Activated T-helper 2 cell treated with anti-CD3 and anti-CD28 coated beads, Interferon-gamma antibody, Interleukin-2, Interleukin-4, amounts not matched to agents 10 μg/mL and 5 μg/mL and 100 μg/mL, durations not matched to agents 14 hours and 24 hours and 36 hours (primary cell): Measurements from ENCODE around the gene CILP2. TPM values are rescaled to one million over a fixed set of nuclear protein-coding genes. Genes with fewer than 3 reads are reported as not detected.

Experiments used
- DNase-seq: peaks from one replicate; pipeline ENCODE4 v3.0.0; 2021; ENCODE audit warnings: low spot score
- H3K27ac Mint-ChIP-seq: one replicate; pipeline ENCODE4 v1.8.0; 2021; ENCODE audit warnings: mixed read lengths
- H3K27me3 Mint-ChIP-seq: one replicate; pipeline ENCODE4 v1.8.0; 2021; ENCODE audit warnings: low read depth, mixed read lengths
- H3K36me3 Mint-ChIP-seq: one replicate; pipeline ENCODE4 v1.8.0; 2021; ENCODE audit warnings: low read depth, mixed read lengths
- H3K4me1 Mint-ChIP-seq: one replicate; pipeline ENCODE4 v1.8.0; 2021; ENCODE audit warnings: low read depth, mixed read lengths
- H3K4me3 Mint-ChIP-seq: one replicate; pipeline ENCODE4 v1.8.0; 2021; ENCODE audit warnings: low read depth, mild to moderate bottlenecking, moderate library complexity, mixed read lengths
- H3K9me3 Mint-ChIP-seq: one replicate; pipeline ENCODE4 v1.8.0; 2021; ENCODE audit warnings: mixed read lengths
- intact Hi-C: fragments of 100-400 bp; cut with micrococcal nuclease; formaldehyde crosslinking; loops from one replicate; pipeline ENCODE4 v1.15.1; 2023
- total RNA-seq: library from RNA; stranded (reverse); gene quantifications from 2 replicates; pipeline ENCODE4 v1.2.3, GENCODE V29; 2022

Gene CILP2
- total RNA-seq, 1 donor from 2014 or later, result 0.14 TPM

DNA sequence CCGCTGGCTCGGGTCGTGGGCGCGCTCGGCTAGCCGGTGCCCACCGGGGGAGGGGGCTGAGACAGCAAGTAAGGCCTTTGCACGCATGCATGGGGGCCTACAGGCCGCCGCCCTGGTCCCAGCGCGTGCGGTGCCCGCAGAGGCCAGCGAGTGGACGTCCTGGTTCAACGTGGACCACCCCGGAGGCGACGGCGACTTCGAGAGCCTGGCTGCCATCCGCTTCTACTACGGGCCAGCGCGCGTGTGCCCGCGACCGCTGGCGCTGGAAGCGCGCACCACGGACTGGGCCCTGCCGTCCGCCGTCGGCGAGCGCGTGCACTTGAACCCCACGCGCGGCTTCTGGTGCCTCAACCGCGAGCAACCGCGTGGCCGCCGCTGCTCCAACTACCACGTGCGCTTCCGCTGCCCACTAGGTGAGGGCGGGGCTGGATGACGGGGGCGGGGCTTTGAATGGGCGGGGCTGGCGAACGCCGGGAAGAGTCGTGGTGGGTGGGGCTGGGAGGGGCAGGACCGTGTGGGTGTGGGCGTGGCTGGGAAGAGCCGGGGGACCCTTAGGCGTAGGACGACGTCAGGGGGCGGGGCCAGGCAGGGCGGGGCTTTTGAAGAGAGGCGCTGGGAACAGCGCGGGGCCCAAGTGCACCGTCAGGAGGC is 2.1 kb downstream of the CILP2 start:
- Mint-ChIP-seq H3K27me3 (peaks cover 21% of the 10 kb centered on the region), H3K4me1 (peaks cover 13% of the 10 kb centered on the region)
- intact Hi-C loops, result no loop called here

DNA sequence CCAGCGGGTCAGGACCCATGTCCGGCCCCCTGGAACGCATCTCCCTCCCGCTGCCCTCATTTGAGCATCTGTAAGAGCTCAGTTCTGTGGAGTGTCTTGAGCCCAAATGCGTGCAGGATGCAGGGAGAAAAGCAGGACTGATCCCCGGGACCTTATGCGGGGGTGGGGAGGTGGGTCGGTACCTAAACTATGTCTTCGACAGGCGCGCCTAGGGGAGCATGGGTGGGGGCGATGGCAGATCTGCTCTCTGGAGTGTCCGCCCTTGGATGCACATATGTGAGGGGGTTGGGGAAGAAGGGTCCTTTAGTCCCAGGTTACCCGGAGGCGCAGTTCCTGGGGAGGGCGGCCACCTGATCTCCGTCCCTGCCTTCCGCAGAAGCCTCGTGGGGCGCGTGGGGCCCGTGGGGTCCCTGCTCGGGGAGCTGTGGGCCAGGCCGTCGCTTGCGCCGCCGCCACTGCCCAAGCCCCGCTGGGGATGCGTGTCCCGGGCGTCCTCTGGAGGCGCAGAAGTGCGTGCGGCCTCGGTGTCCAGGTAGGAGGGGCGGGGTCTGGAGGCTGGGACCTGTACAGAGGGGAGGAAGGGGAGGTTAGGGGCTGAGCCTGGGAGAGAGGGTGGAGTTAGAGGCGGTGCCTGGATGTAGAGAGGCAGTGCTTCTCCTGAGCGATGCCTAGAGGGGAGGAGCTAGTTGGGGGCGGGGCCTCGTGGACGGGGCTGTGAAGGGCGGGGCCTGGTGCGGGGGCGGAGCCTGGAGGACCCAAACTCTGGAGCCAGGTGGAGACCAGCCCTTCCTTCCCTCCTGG is 2.9 kb downstream of the CILP2 start:
- Mint-ChIP-seq H3K27ac (no peak overlapping the region), H3K4me3 (peak overlapping the region; percentile 51), H3K27me3 (peaks cover 21% of the 10 kb centered on the region), H3K36me3 (peaks cover 6% of the 10 kb centered on the region), H3K9me3 (no peaks in the 10 kb centered on the region), H3K4me1 (peaks cover 13% of the 10 kb centered on the region)
- intact Hi-C loops, result no loop called here
- DNase-seq, result peak; percentile 64

More for the DNA sequence above, 2.1 kb downstream of the CILP2 start:
- Mint-ChIP-seq H3K36me3 (peaks cover 6% of the 10 kb centered on the region), H3K27ac (no peak overlapping the region), H3K4me3 (peak overlapping the region; percentile 51), H3K9me3 (no peaks in the 10 kb centered on the region)
- DNase-seq, result peak; percentile 46

DNA sequence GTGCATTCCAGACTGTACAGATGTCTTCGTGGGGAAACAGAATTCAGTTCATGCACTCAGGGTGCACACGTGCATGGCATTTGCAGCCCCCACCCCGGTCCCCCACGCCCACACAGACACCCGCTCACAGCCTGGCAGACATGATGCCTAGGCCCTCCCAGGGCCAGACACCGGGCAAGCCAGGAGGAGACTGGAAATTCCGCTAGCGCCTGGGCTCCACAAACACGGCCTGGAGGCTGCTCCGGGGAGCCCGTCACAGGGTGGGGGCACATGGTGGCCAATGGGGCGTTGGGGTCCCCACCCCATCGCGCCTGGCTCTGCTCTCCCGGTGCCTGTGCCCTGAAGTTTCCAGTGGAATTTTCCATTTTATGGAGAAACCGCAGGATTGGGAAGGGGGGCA is 3.6 kb downstream of the CILP2 start:
- Mint-ChIP-seq H3K27ac (no peak overlapping the region), H3K4me3 (no peak overlapping the region), H3K4me1 (peaks cover 13% of the 10 kb centered on the region), H3K36me3 (peaks cover 6% of the 10 kb centered on the region), H3K9me3 (no peaks in the 10 kb centered on the region), H3K27me3 (peaks cover 19% of the 10 kb centered on the region)
- DNase-seq, result no peak
- intact Hi-C loops, result no loop called here

DNA sequence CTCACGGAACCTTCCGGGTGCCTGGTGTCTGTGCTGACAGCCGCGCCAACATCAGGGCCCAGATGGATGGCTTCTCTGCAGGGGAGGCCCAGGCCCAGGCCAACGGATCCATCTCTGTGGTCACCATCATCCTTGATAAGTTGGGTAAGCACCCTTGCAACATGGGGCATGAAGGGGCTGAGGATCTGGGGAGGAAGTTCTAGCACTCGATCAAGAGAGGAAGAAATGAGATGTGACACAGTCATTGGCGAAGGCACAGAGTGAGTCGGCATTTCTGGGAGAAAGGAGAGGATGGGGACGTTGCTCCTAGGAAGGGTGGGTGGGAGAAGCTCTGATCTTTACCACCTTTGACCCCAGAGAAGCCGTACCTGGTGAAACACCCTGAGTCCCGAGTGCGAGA is 4.4 kb downstream of the CILP2 start:
- peaks cover 13% of the 10 kb centered on the region for H3K4me1 Mint-ChIP-seq
- intact Hi-C loops, result no loop called here
- no peak for DNase-seq
- no peak overlapping the region for H3K27ac Mint-ChIP-seq
- H3K27me3 Mint-ChIP-seq, result peaks cover 15% of the 10 kb centered on the region
- no peak overlapping the region for H3K4me3 Mint-ChIP-seq
- no peaks in the 10 kb centered on the region for H3K9me3 Mint-ChIP-seq
- H3K36me3 Mint-ChIP-seq, result peaks cover 4% of the 10 kb centered on the region

DNA sequence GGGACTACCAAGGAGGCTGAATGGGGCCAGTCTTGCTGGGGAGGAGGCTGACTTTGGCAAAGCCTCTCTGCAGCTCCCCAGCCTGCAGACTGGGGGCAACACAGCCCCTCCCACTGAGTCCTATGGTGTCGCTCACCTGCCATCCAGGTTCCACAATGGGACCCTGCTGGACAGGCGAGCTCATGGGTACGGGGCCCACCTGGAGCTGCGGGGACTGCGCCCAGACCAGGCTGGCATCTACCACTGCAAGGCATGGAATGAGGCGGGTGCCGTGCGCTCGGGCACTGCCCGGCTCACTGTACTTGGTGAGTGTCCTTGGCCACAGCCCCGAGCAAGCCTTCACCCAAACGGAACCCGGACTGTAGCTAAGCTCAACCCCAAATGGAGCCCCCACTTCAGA is 5.0 kb downstream of the CILP2 start:
- Mint-ChIP-seq H3K4me1 (peaks cover 12% of the 10 kb centered on the region), H3K4me3 (no peak overlapping the region), H3K27ac (no peak overlapping the region), H3K27me3 (peaks cover 11% of the 10 kb centered on the region), H3K9me3 (no peaks in the 10 kb centered on the region), H3K36me3 (peaks cover 4% of the 10 kb centered on the region)
- intact Hi-C loops, result no loop called here
- DNase-seq, result no peak

DNA sequence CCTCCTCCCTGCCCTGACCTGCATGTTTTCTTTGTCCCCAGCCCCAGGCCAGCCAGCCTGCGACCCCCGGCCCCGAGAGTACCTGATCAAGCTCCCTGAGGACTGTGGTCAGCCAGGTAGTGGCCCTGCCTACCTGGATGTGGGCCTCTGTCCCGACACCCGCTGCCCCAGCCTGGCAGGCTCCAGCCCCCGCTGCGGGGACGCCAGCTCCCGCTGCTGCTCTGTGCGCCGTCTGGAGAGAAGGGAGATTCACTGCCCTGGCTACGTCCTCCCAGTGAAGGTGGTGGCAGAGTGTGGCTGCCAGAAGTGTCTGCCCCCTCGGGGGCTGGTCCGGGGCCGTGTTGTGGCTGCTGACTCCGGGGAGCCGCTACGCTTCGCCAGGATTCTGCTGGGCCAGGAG is 5.6 kb downstream of the CILP2 start:
- intact Hi-C loops, result no loop called here
- H3K9me3 Mint-ChIP-seq, result no peaks in the 10 kb centered on the region
- H3K4me3 Mint-ChIP-seq, result no peak overlapping the region
- H3K36me3 Mint-ChIP-seq, result peaks cover 2% of the 10 kb centered on the region
- H3K27ac Mint-ChIP-seq, result no peak overlapping the region
- DNase-seq, result no peak
- H3K27me3 Mint-ChIP-seq, result peaks cover 7% of the 10 kb centered on the region
- H3K4me1 Mint-ChIP-seq, result peaks cover 10% of the 10 kb centered on the region

DNA sequence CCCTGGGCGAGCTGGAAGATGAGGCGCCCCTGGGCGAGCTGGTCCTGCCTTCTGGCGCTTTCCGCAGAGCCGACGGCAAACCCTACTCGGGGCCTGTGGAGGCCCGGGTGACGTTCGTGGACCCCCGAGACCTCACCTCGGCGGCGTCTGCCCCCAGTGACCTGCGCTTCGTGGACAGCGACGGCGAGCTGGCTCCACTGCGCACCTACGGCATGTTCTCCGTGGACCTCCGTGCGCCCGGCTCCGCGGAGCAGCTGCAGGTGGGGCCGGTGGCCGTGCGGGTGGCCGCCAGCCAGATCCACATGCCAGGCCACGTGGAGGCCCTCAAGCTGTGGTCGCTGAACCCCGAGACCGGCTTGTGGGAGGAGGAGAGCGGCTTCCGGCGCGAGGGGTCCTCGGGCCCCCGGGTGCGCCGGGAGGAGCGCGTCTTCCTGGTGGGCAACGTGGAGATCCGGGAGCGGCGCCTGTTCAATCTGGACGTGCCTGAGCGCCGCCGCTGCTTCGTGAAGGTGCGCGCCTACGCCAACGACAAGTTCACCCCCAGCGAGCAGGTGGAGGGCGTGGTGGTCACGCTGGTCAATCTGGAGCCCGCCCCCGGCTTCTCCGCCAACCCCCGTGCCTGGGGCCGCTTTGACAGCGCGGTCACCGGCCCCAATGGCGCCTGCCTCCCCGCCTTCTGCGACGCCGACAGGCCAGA is 6.3 kb downstream of the CILP2 start:
- Mint-ChIP-seq H3K4me1 (peaks cover 6% of the 10 kb centered on the region), H3K27ac (no peak overlapping the region), H3K4me3 (no peak overlapping the region), H3K9me3 (no peaks in the 10 kb centered on the region), H3K27me3 (peaks cover 5% of the 10 kb centered on the region), H3K36me3 (no peaks in the 10 kb centered on the region)
- no peak for DNase-seq
- intact Hi-C loops, result no loop called here

DNA sequence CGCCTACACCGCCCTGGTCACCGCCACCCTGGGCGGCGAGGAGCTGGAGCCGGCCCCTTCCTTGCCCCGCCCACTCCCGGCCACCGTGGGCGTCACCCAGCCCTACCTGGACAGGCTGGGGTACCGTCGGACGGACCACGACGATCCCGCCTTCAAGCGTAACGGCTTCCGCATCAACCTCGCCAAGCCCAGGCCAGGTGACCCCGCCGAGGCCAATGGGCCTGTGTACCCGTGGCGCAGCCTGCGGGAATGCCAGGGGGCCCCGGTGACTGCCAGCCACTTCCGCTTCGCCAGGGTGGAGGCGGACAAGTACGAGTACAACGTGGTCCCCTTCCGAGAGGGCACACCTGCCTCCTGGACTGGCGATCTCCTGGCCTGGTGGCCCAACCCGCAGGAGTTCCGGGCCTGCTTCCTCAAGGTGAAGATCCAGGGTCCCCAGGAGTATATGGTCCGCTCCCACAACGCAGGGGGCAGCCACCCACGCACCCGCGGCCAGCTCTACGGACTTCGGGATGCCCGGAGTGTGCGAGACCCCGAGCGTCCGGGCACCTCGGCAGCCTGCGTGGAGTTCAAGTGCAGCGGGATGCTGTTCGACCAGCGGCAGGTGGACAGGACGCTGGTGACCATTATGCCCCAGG is 7.0 kb downstream of the CILP2 start:
- H3K4me1 Mint-ChIP-seq, result peaks cover 6% of the 10 kb centered on the region
- H3K9me3 Mint-ChIP-seq, result no peaks in the 10 kb centered on the region
- H3K27me3 Mint-ChIP-seq, result peaks cover 3% of the 10 kb centered on the region
- intact Hi-C loops, result no loop called here
- H3K36me3 Mint-ChIP-seq, result no peaks in the 10 kb centered on the region
- no peak overlapping the region for H3K27ac Mint-ChIP-seq
- no peak overlapping the region for H3K4me3 Mint-ChIP-seq
- DNase-seq, result no peak

DNA sequence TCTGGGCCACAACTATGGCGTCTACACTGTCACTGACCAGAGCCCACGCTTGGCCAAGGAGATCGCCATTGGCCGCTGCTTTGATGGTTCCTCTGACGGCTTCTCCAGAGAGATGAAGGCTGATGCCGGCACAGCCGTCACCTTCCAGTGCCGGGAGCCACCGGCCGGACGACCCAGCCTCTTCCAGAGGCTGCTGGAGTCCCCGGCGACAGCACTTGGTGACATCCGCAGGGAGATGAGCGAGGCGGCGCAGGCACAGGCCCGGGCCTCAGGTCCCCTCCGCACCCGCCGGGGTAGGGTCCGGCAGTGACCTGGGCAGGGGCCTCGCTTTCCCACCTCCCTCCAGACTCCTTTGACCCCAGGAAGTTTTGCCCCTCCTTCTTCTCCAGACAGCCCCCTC is 7.6 kb downstream of the CILP2 start:
- Mint-ChIP-seq H3K36me3 (no peaks in the 10 kb centered on the region), H3K27me3 (peaks cover 3% of the 10 kb centered on the region), H3K9me3 (no peaks in the 10 kb centered on the region), H3K27ac (no peak overlapping the region), H3K4me1 (peaks cover 4% of the 10 kb centered on the region), H3K4me3 (no peak overlapping the region)
- no peak for DNase-seq
- intact Hi-C loops, result no loop called here

DNA sequence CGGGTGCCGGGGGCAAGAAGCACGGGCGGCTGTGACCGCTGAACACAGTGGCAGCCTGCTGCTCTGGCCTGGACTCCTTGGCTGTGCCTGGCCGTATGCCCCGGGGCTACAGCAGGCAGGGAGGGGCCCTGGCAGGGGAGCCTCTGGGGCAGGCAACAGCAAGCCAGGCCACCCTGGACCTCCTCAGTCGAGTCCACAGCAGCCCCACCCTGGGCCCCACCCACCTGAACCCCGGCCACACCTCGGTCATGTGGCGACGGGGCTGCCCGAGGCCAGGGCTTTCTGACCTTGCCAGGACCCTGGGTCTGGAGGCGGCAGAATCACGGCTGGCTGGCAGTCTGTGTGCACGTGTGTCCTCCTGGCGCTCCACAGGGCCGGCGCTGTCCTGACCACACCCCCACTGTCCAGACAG is 8.7 kb downstream of the CILP2 start:
- Mint-ChIP-seq H3K9me3 (no peaks in the 10 kb centered on the region), H3K27me3 (peaks cover 3% of the 10 kb centered on the region), H3K4me3 (no peak overlapping the region), H3K27ac (no peak overlapping the region), H3K4me1 (no peaks in the 10 kb centered on the region), H3K36me3 (no peaks in the 10 kb centered on the region)
- no peak for DNase-seq
- intact Hi-C loops, result no loop called here

DNA sequence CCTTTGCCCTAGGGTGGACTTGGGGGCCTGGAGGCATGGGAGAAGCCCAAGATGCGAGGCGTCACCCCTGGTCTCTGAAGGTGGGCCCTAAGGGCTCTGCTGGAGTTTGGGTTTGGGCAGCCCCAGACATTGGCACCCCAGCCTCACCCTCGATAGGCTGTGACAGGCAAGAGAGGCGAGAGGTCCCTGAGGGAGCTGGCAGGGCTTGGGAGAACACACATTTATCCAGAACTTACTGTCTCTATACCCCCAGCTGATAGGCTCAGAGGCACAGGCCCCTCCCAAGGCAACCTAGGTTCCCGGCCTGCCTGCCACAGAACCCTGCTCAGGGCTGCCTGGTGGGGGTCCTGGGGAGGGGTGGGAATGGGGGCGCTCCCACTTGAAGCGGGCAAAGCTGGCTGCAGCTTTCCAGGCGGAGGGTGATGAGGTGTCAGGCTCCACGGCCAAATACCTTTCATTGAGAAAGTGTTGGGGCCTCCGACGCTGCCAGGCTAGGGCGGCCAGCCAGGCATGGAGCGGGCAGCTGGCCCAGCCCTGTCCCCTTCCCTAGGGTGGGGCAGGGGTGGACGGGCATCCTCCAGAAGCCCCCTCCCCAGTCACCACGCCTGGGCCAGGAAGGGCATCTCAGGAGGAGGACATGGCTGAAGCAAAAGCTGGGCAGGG is 9.7 kb downstream of the CILP2 start:
- intact Hi-C loops, result no loop called here
- no peak overlapping the region for H3K27ac Mint-ChIP-seq
- H3K9me3 Mint-ChIP-seq, result no peaks in the 10 kb centered on the region
- peaks cover 3% of the 10 kb centered on the region for H3K27me3 Mint-ChIP-seq
- no peaks in the 10 kb centered on the region for H3K36me3 Mint-ChIP-seq
- no peak for DNase-seq
- H3K4me1 Mint-ChIP-seq, result no peaks in the 10 kb centered on the region
- H3K4me3 Mint-ChIP-seq, result no peak overlapping the region

DNA sequence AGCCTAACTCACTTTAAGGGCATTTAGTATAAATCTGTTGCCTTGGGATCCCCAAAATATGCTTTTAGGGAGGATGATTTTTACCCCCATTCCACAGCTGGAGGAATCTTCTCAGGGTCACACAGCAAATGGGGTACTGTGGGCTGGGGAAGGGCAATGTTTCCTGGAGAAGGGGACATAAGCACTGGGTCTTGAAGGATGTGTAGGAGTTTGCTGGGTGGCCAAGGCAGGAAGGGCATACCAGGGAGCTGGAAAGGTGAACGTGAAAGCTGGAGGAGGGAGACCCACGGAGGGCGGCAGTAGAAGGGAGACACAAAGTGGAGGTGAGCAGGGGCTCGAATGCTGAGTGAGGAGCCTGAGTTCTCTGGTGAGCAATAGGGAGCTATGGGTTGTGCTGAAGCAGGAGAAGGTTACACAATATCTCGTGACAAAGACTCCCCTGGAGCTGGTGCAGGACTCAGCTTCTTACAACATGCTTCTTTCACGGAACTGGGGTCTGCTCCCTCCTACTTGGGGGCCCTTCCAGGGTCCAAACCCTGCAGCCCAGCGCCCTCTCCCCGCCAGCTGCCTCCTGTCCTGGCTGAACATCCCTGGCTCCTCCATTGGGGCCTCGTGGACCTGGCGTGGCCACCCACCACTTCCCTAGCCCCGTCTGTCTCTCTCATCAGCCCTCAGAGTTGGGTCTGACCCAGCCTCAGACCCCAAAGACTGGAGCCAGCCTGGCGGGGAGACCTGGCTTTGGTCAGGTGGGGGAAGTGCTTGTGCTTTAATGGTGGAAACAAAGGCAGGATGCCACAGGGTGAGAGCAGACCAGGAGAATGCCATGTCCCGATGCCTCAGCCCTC is 11.1 kb downstream of the CILP2 start:
- DNase-seq, result no peak
- H3K36me3 Mint-ChIP-seq, result no peaks in the 10 kb centered on the region
- peaks cover 3% of the 10 kb centered on the region for H3K27me3 Mint-ChIP-seq
- H3K4me1 Mint-ChIP-seq, result no peaks in the 10 kb centered on the region
- no peak overlapping the region for H3K4me3 Mint-ChIP-seq
- intact Hi-C loops, result no loop called here
- no peak overlapping the region for H3K27ac Mint-ChIP-seq
- no peaks in the 10 kb centered on the region for H3K9me3 Mint-ChIP-seq
